ENCODE data around the gene C19orf81.

- TF ChIP-seq CTCF (conservative IDR thresholded peaks at IDR 0.05; ENCODE audit: low read depth, low read length) (no peak), RFX5 (IDR thresholded peaks at IDR 0.05; ENCODE audit: low read depth, low read length) (no peak), MXI1 (IDR thresholded peaks at IDR 0.05; ENCODE audit: borderline replicate concordance, low read depth, low read length) (no peak), BHLHE40 (IDR thresholded peaks at IDR 0.05; ENCODE audit: low read depth, low read length) (no peak), ELK1 (IDR thresholded peaks at IDR 0.05; ENCODE audit: borderline replicate concordance, low read depth, low read length) (no peak), POLR2A (IDR thresholded peaks at IDR 0.05; ENCODE audit: low read depth, low read length) (no peak), MAZ (IDR thresholded peaks at IDR 0.05; ENCODE audit: borderline replicate concordance, low read depth, low read length) (no peak)
Observed at GRCh38 chr19:50646074-50646807, 3.0 kb upstream of the C19orf81 start.
